Lung (tissue), 12 donors: Measurements from ENCODE around the gene GRIK1. TPM values are rescaled to one million over a fixed set of nuclear protein-coding genes. Genes with fewer than 3 reads are reported as not detected.
A peak's percentile ranks its signal among the peaks of the same experiment; 100 is the strongest.

Source experiments
- ATAC-seq: fragments of 200-7000 bp; cut with Tn5 transposase; one replicate; pipeline ENCODE4 v1.9.1; 2020; ENCODE audit warnings: moderate number of reproducible peaks; ENCODE audit not compliant: insufficient read depth, low FRiP score
- DNase-seq, 3 donors: peaks; one replicate each; pipeline ENCODE4 v3.0.0-alpha.2; 2013 to 2017
- H3K27ac ChIP-seq, 2 donors: one replicate each; pipeline ENCODE4 v1.5.1; 2013; ENCODE audit warnings: mild to moderate bottlenecking in 2 of 2, moderate library complexity in 2 of 2, control low read depth in 1 of 2, inconsistent platforms in 1 of 2, low read depth in 1 of 2, low read length in 1 of 2
- H3K27me3 ChIP-seq, 3 donors: one replicate each; pipeline ENCODE4 v1.5.1; 2013; ENCODE audit warnings: low read length in 2 of 3; ENCODE audit not compliant: control insufficient read depth in 3 of 3, insufficient read depth in 3 of 3
- H3K36me3 ChIP-seq, 4 donors: one replicate each; pipeline ENCODE4 v1.5.1; 2013; ENCODE audit warnings: low read length in 4 of 4, mild to moderate bottlenecking in 1 of 4, moderate library complexity in 1 of 4; ENCODE audit not compliant: control insufficient read depth in 4 of 4, insufficient read depth in 4 of 4
- H3K4me1 ChIP-seq, 5 donors: one replicate each; pipeline ENCODE4 v1.5.1; 2013; ENCODE audit warnings: low read length in 5 of 5, mild to moderate bottlenecking in 2 of 5, moderate library complexity in 1 of 5; ENCODE audit not compliant: control insufficient read depth in 5 of 5, insufficient read depth in 5 of 5
- H3K4me3 ChIP-seq: one replicate; pipeline ENCODE4 v1.5.1; 2013; ENCODE audit warnings: mild to moderate bottlenecking, control low read depth, moderate library complexity
- H3K9ac ChIP-seq, 2 donors: one replicate each; pipeline ENCODE4 v1.5.1; 2013; ENCODE audit warnings: low read length in 2 of 2, control low read depth in 1 of 2; ENCODE audit not compliant: insufficient read depth in 1 of 2
- H3K9me3 ChIP-seq, 4 donors: one replicate each; pipeline ENCODE4 v1.5.1; 2013; ENCODE audit warnings: low read length in 3 of 4, mild to moderate bottlenecking in 1 of 4, moderate library complexity in 1 of 4; ENCODE audit not compliant: control insufficient read depth in 4 of 4, insufficient read depth in 3 of 4
- WGBS, 2 donors: extraction: QIAGEN DNeasy Blood & Tissue Kit; methylation state at CpG; one replicate each; pipeline ENCODE4 v1.1.7; 2013; 5-methylcytosine and 5-hydroxymethylcytosine counted together
- polyA plus RNA-seq, 2 donors: library from polyadenylated mRNA; stranded (reverse); fragments of 200-250 nt; gene quantifications; one replicate each; pipeline ENCODE4 v1.2.1, GENCODE V29; 2013
- total RNA-seq, 2 donors: library from RNA; depleted of rRNA in 1 of 2; stranded (reverse); fragments of >200 nt in 1 of 2; gene quantifications; one replicate each; pipeline ENCODE4 v1.2.1, GENCODE V29; 2014 to 2021
- TF ChIP-seq, protein P1 (sequence below): IDR thresholded peaks from 2 replicates; pipeline ENCODE4 v1.5.1; 2012; ENCODE audit warnings: mild to moderate bottlenecking; ENCODE audit errors: control extremely low read depth, extremely low read depth
- donor health status: control.
- donor health status: control.
- donor health status: Bipolar disorder and iron deficiency.
- donor health status: healthy.
- donor health status: DM: yes; HTN: yes; CAD: no.

Gene GRIK1
- total and polyA plus RNA-seq, 4 donors = 0.26 TPM; not detected in 3

DNA sequence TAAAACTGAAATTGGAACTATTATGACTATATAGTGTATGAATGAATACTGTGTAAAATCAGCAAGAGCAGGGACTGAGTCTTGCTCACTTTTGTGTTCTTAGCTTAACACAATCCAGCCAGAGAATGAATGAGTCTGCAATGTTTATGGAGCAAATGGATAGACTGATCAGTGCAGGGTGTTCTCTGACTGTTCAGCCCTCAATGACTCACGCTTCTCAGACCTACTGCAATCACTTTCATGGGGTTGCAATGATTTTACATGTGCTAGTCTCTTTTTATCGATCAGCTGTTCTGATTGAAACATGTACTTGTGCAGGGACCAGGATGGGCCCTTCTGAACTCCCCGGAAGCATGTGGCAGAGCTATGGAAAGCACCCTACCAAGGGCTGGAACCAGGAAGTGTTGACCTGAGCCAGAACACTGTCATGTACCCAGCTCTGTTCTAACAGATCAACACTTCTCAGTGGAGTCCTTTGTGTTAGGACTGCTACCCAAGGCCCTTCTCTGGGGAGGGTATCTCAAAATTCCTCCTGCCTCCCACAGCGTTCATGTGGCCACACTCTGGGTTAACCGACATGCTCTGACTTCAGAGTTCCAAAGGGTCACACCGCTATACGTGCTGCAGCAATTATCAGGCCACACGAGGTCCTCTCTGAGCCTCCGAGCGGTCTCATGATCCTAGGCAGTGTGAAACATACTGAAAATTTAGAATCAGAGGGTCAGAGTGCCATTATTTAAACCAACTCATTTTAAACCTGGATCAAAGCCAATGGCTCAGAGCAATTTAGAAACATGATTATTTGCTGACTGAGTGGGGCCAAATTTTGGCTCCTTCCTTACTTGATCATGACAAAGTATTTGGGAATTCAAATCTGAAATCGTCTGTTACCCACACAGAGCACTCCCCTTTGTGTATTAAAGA lies 35.2 kb downstream of the GRIK1 start:
- Histone ChIP-seq H3K9ac (no peak overlapping the region), H3K9me3 (no peaks in the 10 kb centered on the region), H3K4me1 (no peaks in the 10 kb centered on the region), H3K36me3 (no peaks in the 10 kb centered on the region), H3K27me3 (no peaks in the 10 kb centered on the region), H3K27ac (no peak overlapping the region), H3K4me3 (no peak overlapping the region)
- 75 to 86% methylated on average over 11 of the region's 11 CpGs for WGBS, 2 donors
- ATAC-seq (no peak), DNase-seq (peak; percentile 20 to 73 (median 57))
- TF ChIP-seq, protein P1, sequence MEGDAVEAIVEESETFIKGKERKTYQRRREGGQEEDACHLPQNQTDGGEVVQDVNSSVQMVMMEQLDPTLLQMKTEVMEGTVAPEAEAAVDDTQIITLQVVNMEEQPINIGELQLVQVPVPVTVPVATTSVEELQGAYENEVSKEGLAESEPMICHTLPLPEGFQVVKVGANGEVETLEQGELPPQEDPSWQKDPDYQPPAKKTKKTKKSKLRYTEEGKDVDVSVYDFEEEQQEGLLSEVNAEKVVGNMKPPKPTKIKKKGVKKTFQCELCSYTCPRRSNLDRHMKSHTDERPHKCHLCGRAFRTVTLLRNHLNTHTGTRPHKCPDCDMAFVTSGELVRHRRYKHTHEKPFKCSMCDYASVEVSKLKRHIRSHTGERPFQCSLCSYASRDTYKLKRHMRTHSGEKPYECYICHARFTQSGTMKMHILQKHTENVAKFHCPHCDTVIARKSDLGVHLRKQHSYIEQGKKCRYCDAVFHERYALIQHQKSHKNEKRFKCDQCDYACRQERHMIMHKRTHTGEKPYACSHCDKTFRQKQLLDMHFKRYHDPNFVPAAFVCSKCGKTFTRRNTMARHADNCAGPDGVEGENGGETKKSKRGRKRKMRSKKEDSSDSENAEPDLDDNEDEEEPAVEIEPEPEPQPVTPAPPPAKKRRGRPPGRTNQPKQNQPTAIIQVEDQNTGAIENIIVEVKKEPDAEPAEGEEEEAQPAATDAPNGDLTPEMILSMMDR = no peak

DNA sequence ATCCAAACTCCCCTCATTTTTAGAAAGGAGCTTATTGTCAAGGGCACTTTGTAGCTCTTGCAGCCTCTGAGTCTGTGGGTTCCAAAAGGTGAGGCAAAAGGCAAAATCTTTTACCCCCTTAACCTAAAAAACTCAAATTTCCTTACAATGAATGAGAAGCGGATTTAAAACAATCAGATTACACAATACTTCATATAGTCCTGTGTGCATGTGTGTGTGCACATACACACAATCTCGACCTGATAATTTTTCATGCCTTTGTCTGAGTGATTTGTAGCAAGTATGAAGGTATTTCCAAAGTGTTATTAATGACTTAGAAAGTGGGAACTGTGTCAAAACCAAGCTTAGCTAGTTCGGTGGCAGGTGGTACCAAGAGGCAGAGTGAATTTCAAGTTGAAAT lies 42.9 kb downstream of the GRIK1 start:
- H3K4me1 ChIP-seq = no peaks in the 10 kb centered on the region
- ATAC-seq = no peak
- 64 to 80% methylated on average over 3 of the region's 3 CpGs for WGBS, 2 donors
- no peak overlapping the region for H3K4me3 ChIP-seq
- no peaks in the 10 kb centered on the region for H3K27me3 ChIP-seq
- TF ChIP-seq, protein P1 = no peak
- no peak overlapping the region for H3K27ac ChIP-seq
- H3K9me3 ChIP-seq = peaks cover 0 to 2% (median 0%) of the 10 kb centered on the region in 4 donors
- H3K36me3 ChIP-seq = no peaks in the 10 kb centered on the region
- no peak for DNase-seq
- no peak overlapping the region for H3K9ac ChIP-seq

GRCh38 chr21:29893687-29894086 lies 46.1 kb downstream of the GRIK1 start:
- DNase-seq (peak in 1 of 3 donors; percentile 10), ATAC-seq (peak; percentile 75)
- Histone ChIP-seq H3K9ac (no peak overlapping the region), H3K4me3 (no peak overlapping the region), H3K36me3 (no peaks in the 10 kb centered on the region), H3K27ac (no peak overlapping the region), H3K4me1 (no peaks in the 10 kb centered on the region), H3K27me3 (no peaks in the 10 kb centered on the region), H3K9me3 (peaks cover 0 to 2% (median 0%) of the 10 kb centered on the region in 4 donors)
- TF ChIP-seq, protein P1 = no peak
- 67 to 84% methylated on average over 3 of the region's 3 CpGs for WGBS, 2 donors
